Activated T-helper 9 cell treated with anti-CD3 and anti-CD28 coated beads, Interleukin-2, amount 50 U/mL, for 16 hours (primary cell): ENCODE data around the gene BACH2.
"Not testable (repeated sequence)": the region's sequence is repeated elsewhere in the genome, so short reads cannot be mapped to it uniquely, and the experiment has no call there.

Source experiments
- DNase-seq: peaks from one replicate; pipeline ENCODE4 v3.0.0-alpha.2; 2020; ENCODE audit warnings: low read depth

BACH2 gene

DNA sequence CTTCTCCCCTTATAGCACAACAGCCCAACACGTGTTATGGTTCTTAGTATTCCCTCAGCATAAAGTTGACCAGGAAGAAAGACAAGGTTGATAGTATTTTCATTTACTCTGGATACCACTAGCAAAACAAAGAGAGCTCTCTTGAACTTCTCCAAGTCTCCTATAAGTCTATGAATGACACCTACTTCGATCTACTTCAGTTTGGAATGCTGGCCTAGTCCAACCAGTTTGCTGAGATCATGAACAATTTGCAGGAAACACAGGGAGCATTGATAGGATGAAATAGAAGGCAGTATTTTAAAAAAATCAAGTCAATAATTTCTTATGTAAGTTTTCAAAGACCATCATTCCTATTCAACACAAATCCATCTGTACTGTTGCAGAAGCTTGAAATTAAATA lies 308.8 kb downstream of the BACH2 start:
- DNase-seq = no peak

GRCh38 chr6:89987140-89987539 lies 309.5 kb downstream of the BACH2 start:
- no peak for DNase-seq

DNA sequence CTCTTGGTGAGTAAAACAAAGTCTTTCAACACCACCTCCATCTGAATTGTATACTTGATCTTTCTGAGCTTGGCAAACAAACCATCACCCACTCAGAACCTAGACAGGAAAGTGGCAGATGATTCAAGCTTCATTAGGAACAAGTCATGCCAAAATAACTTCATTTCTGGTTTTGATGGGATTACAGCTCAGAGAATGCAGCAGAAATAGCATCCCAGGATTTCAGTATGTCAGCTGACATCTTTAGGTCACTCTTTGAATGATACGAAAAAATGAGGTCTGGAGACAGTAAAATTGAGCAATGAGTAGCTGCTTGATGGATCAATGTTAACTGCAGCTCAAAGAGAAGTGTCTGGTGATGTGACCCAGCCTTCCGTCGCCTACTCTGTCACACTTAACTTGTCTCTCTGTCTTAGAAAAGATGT lies 310.0 kb downstream of the BACH2 start:
- DNase-seq = no peak

GRCh38 chr6:89985751-89986493 lies 310.7 kb downstream of the BACH2 start:
- DNase-seq = no peak

DNA sequence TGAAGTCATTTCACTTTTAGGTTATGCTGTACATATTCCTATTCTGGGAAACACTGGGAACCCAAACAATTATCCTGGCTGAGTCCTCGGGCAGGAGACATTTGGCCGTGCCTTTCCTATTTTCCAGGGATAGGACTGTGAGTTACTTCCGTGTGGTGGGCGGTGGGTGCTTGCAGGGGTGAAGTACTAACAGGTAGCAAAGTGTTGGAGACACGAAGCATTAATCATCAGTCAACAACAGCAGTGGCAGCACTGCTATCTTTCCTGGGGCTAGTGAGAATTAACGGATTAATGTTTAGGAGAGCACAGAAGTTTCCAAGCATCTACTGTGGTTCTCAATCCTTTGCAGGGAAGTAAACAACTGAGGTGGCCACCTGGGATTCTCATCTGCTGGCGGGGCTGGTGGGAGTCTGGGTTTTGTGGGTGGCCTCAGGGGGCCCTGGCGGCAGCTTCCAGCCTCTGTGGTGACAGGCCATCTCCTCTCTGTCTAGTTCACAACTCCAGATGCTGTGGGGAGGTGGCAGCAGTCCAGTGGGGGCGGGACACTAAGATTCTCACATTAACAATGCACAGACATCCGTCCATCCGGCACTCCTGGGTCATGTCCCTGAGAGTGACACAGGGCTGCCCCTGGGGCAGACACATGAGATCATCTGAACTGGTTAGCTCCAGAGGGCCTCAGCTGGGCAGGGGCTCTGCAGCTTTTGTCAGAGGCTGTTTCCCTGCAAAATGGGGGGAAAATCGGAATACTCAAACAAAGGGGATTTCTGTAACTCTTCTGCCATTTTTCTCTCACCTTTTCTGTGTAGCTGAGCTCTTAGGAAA lies 311.5 kb downstream of the BACH2 start:
- no peak for DNase-seq

DNA sequence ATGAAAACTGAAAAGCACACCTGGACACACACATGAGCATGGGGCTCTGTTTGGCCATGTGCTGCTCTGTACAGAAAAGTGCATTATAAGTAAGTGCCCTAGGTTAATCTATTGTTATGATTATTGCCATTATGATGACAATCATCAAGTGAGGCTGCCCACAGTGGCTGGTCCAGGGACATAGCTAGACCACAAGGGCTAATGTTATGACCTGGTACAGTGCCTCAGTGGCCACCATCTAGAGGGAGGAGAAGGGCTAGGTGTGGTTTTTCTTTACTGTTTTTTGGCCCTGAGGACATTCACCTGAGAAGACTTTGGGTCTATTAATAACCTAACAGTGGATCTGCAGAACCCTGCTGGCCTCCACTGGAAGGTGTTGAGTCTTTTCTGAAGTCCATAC lies 316.3 kb downstream of the BACH2 start:
- no peak for DNase-seq

GRCh38 chr6:89979481-89980119 lies 317.0 kb downstream of the BACH2 start:
- no peak for DNase-seq

DNA sequence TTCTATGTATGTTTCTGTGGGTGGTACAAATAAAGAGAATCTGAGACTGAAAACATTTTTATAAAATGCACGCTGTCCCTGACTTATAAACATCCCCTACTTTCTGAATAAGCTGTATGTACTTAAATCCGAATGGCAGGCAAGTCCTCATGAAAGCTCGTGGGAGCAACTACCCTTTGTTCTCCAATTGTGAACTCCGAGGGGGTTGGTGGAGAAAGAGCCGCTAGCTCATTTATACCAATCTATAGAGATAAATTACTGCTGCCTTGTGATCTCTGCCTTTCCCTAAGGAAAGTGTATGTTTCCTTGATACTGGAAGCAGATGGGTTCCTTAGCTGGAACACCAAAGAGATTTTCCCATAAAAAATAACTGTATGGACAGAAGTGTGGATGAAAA lies 317.9 kb downstream of the BACH2 start:
- no peak for DNase-seq

DNA sequence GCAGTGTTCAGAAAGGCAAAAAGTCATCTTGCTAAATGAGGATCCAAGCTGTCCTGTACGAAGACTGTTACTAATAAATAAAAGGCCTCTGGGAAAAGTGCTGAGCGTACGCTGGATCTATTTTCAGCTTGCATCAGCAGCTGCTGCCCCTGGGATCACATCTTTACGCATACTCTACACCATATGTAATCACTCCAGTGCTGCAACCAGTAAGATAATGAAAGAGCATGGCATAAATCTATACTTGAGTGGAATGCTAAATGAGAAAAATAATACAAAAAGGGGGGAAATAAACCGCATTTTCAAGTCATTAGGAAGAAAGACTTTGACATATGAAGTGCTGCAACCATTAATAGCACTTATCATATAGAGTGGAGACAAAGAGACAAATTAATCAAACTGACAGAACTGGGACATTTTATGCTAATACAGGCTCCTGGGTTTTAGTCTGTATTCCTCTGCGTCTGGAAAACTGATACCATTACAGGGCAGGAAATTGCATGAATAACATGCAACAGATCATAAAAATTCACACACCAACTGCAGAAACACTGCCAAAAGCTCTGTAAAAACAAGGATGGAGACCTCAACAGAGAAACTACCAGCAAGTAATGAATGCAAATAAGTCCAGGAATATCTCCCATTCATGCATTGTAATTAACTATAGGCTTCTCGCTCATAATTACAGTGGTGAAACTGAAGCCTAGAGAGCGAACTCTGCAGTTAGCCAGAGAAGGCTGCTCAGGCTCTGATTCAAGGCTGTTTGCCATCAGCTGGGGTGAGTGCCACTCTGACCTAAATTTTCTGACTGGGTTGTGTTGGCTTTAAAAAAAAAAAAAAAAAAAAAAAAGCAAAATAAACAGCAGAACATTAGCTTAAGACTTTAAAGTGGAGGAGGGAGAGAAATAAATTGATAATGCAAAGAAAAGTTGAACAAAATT lies 318.6 kb downstream of the BACH2 start:
- DNase-seq = no peak

DNA sequence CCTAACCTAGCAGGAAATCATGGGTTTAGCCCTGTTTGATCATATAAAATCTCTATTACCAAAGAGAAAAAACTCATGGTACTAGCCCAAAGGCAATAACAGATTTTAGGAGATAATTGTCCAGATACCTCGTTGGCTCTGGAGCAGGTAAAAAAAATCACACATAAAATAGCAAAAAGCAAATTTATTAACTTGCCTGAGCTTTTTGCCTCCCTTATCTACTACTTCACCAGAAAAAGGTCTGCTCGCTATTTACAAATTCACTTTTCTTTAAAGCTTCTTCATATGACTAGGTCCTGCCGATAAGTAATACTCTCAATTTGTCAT lies 320.0 kb downstream of the BACH2 start:
- DNase-seq = no peak

GRCh38 chr6:89975991-89976693 lies 320.5 kb downstream of the BACH2 start:
- no peak for DNase-seq

DNA sequence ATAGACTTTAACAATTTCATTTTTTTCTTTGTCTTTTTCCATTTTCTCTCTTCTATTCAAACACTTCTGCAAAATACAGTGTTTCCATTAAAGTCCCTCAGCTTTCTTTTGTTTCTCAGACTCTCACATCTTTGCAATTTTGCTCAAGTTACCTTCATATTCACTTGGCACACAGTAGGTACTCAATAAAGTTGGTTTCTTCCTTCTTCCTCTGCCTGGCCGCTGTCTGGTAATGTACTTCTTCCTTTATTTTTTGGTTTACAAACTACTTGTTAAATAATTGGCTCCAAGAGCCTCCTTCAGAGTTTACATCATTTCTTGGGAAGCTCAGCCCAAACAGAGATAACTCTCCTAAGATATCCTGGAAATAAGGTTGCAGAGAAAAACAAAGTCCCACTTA lies 321.3 kb downstream of the BACH2 start:
- DNase-seq = no peak

DNA sequence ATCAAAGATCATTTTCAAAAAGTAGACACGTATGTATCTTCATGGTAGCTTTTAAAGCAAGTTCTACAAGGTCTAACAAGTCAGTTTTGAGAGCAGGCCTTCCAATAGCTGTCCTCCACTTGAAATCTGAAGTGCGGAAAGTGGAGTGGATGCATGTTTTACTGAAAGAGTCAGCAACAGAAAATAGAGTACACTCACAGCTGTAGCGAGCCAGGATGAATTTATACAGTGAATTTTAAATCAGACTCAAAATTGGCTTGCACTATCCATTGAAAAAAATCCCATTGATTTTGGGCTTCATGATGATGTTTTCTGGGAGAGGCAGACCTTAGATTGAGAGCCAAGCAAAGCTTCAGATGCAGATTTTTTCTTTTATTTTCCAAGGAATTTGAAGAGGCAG lies 321.8 kb downstream of the BACH2 start:
- no peak for DNase-seq

- DNase-seq = no peak
Measured at GRCh38 chr6:89972025-89972381, 324.6 kb downstream of the BACH2 start.

GRCh38 chr6:89971338-89972024 lies 325.2 kb downstream of the BACH2 start:
- not testable (repeated sequence) for DNase-seq

GRCh38 chr6:89970609-89971337 lies 325.9 kb downstream of the BACH2 start:
- no peak for DNase-seq

DNA sequence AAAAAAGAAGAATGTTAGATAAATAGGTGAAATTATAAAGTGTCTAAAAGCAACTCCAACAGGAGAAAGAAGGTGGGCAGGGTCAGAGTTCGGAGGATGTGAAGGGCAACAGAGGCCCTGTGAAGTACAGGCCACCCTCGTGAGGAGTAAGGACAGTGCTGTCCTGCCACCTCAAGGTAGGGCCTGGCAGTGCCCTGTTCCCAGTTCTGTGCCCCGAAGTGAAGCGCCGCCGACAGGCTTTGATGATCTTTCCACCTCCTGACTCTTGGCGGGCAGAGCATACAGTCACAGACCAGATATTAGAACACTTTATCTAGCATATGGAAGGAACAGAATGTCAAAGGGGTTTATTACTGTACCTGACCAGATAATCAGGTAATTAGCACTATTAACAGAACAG lies 326.6 kb downstream of the BACH2 start:
- DNase-seq = no peak

DNA sequence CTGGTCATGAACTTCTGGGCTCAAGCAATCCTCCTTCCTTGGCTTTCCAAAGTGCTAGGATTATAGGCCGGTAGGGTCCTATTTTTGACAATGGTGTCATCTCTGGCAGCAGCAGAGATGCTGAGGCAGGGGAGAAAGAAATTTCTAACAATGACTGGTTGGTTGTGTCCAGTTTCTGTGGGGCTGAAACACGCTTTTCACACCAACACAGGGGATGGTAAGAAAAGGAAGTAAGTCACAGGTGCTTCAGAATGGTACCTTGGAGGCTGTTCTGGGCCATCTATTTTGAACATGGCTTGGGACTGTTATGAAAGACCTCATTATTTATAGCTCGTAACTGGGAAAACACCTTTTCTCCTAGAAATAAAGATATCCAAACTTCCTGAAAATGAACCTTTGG lies 329.7 kb downstream of the BACH2 start:
- no peak for DNase-seq

GRCh38 chr6:89966228-89966544 lies 330.5 kb downstream of the BACH2 start:
- no peak for DNase-seq
